ENCODE results near the gene SLFN5. TPM values are rescaled to one million over a fixed set of nuclear protein-coding genes. Genes with fewer than 3 reads are reported as not detected.

The SLFN5 gene
- total and polyA plus RNA-seq, 7 donors = 1.7 to 23.7 (median 14.5) TPM

DNA sequence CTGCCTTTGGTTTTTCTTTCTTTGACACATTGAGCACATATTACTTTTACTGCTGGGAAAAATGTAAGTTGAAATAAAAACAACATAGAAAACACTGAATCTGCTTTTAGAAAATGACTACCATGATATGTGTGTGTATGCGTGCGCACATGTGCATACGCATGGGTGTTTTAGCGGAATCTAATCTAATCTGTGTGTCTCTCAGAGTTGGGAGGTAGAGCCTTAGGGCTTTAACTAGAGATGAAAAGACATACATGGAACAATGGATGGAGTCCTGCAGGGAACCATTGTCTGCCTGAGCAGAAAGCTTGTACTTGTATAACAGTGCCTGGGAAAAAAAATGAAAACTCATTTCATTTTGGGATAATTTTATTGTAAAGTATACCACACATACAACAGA is 12.4 kb downstream of the SLFN5 start:
- Histone ChIP-seq H3K9me3 (peaks cover 3% of the 10 kb centered on the region), H3K27ac (no peak overlapping the region), H3K27me3 (ENCODE audit: insufficient read depth in 3 of 3, low read length in 2 of 3) (no peaks in the 10 kb centered on the region), H3K4me3 (no peak overlapping the region), H3K36me3 (ENCODE audit: insufficient read depth in 1 of 2, low read depth in 1 of 2) (peaks cover 0 to 7% of the 10 kb centered on the region in 2 donors), H3K4me1 (peaks cover 27% of the 10 kb centered on the region)
- DNase-seq = no peak
- intact Hi-C loops (cut with DNase I) = no loop called here
- TF ChIP-seq, protein P1, sequence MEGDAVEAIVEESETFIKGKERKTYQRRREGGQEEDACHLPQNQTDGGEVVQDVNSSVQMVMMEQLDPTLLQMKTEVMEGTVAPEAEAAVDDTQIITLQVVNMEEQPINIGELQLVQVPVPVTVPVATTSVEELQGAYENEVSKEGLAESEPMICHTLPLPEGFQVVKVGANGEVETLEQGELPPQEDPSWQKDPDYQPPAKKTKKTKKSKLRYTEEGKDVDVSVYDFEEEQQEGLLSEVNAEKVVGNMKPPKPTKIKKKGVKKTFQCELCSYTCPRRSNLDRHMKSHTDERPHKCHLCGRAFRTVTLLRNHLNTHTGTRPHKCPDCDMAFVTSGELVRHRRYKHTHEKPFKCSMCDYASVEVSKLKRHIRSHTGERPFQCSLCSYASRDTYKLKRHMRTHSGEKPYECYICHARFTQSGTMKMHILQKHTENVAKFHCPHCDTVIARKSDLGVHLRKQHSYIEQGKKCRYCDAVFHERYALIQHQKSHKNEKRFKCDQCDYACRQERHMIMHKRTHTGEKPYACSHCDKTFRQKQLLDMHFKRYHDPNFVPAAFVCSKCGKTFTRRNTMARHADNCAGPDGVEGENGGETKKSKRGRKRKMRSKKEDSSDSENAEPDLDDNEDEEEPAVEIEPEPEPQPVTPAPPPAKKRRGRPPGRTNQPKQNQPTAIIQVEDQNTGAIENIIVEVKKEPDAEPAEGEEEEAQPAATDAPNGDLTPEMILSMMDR (IDR thresholded peaks at IDR 0.05) = no peak
- 98% methylated on average over 4 of the region's 4 CpGs for WGBS, 3 donors
- no peak for ATAC-seq

DNA sequence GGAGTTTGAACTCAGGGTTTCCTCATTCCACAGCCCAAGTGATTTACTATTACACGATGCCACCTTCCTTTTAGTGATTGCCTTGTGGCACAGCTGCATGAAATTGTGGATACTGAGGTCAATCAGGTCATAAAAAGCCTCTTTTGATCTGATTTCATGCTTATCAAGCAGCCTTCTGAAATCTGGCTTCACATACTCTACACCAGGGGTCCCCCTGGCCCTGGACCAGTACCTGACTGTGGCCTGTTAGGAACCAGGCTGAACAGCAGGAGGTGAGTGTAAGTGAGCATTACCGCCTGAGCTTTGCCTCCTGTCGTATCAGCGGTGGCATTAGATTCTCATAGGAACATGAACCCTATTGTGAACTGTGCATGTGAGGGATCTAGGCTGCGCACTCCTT is 13.8 kb downstream of the SLFN5 start:
- TF ChIP-seq, protein P1 (IDR thresholded peaks at IDR 0.05) = no peak
- 54 to 58% (median 54%) methylated on average over 5 of the region's 5 CpGs for WGBS, 3 donors
- intact Hi-C loops (cut with DNase I) = no loop called here
- peaks cover 27% of the 10 kb centered on the region for H3K4me1 ChIP-seq
- DNase-seq (no peak), ATAC-seq (no peak)
- H3K4me3 ChIP-seq = no peak overlapping the region
- H3K27me3 ChIP-seq (ENCODE audit: insufficient read depth in 3 of 3, low read length in 2 of 3) = no peaks in the 10 kb centered on the region
- H3K36me3 ChIP-seq (ENCODE audit: insufficient read depth in 1 of 2, low read depth in 1 of 2) = peaks cover 0 to 18% of the 10 kb centered on the region in 2 donors
- peaks cover 3% of the 10 kb centered on the region for H3K9me3 ChIP-seq
- H3K27ac ChIP-seq = no peak overlapping the region

DNA sequence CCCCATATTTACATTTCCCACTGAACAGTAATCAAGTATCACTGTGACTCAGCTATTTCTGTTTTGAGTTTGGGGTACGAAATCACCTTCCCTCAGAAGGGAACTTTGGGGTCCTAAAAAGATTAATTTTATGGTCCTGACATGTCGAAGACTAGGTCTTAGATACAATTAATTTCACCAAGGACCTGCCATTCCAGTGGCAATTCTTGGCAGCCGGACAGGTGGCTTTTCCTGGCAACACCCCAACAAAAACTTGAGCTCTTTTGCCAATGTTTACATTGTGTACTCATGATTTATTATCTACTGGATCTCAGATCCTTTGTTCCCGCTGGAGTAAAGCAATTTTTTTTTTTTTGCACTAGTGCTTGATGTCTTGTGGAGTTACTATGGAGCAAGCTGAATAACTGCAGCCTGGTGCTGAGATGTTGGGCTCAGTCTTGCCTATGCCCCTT is 14.4 kb downstream of the SLFN5 start:
- H3K27me3 ChIP-seq (ENCODE audit: insufficient read depth in 3 of 3, low read length in 2 of 3) = no peaks in the 10 kb centered on the region
- H3K27ac ChIP-seq = no peak overlapping the region
- TF ChIP-seq, protein P1 (IDR thresholded peaks at IDR 0.05) = no peak
- ATAC-seq (no peak), DNase-seq (no peak)
- intact Hi-C loops (cut with DNase I) = no loop called here
- H3K4me1 ChIP-seq = peaks cover 27% of the 10 kb centered on the region
- peaks cover 0 to 24% of the 10 kb centered on the region in 2 donors for H3K36me3 ChIP-seq (ENCODE audit: insufficient read depth in 1 of 2, low read depth in 1 of 2)
- WGBS, 3 donors = 26 to 35% (median 29%) methylated on average over 4 of the region's 4 CpGs
- peaks cover 3% of the 10 kb centered on the region for H3K9me3 ChIP-seq
- H3K4me3 ChIP-seq = no peak overlapping the region

DNA sequence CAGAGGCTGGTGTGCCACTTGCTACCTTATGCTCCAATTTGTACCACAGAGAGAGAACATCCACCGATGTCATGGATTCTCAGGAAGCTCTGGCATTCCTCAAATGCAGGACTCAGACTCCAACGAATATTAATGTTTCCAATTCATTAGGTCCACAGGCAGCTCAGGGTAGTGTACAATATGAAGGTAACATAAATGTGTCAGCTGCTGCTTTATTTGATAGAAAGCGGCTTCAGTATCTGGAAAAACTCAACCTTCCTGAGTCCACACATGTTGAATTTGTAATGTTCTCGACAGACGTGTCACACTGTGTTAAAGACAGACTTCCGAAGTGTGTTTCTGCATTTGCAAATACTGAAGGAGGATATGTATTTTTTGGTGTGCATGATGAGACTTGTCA is 16.1 kb downstream of the SLFN5 start:
- TF ChIP-seq, protein P1 (IDR thresholded peaks at IDR 0.05) = no peak
- Histone ChIP-seq H3K9me3 (peaks cover 3% of the 10 kb centered on the region), H3K27ac (no peak overlapping the region), H3K4me3 (no peak overlapping the region), H3K36me3 (ENCODE audit: insufficient read depth in 1 of 2, low read depth in 1 of 2) (peaks cover 0 to 42% of the 10 kb centered on the region in 2 donors), H3K4me1 (peaks cover 14% of the 10 kb centered on the region), H3K27me3 (ENCODE audit: insufficient read depth in 3 of 3, low read length in 2 of 3) (no peaks in the 10 kb centered on the region)
- 85 to 86% (median 86%) methylated on average over 6 of the region's 6 CpGs for WGBS, 3 donors
- intact Hi-C loops (cut with DNase I) = no loop called here
- no peak for ATAC-seq
- DNase-seq = no peak

DNA sequence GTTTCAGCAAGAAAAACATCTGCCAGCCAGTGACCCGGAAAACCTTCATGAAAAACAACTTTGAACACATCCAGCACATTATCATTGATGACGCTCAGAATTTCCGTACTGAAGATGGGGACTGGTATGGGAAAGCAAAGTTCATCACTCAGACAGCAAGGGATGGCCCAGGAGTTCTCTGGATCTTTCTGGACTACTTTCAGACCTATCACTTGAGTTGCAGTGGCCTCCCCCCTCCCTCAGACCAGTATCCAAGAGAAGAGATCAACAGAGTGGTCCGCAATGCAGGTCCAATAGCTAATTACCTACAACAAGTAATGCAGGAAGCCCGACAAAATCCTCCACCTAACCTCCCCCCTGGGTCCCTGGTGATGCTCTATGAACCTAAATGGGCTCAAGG is 22.2 kb downstream of the SLFN5 start:
- intact Hi-C loops (cut with DNase I) = loop anchor here in 1 of 2 donors (2.0 kb wide), 1 partner anchor 20 kb away; no protein-coding TSS in a partner anchor
- peaks cover 2 to 62% of the 10 kb centered on the region in 2 donors for H3K36me3 ChIP-seq (ENCODE audit: insufficient read depth in 1 of 2, low read depth in 1 of 2)
- no peaks in the 10 kb centered on the region for H3K4me1 ChIP-seq
- H3K27me3 ChIP-seq (ENCODE audit: insufficient read depth in 3 of 3, low read length in 2 of 3) = no peaks in the 10 kb centered on the region
- no peak for ATAC-seq
- 92 to 94% (median 93%) methylated on average over 5 of the region's 5 CpGs for WGBS, 3 donors
- TF ChIP-seq, protein P1 (IDR thresholded peaks at IDR 0.05) = no peak
- no peak overlapping the region for H3K27ac ChIP-seq
- H3K9me3 ChIP-seq = no peaks in the 10 kb centered on the region
- no peak for DNase-seq
- H3K4me3 ChIP-seq = no peak overlapping the region
